IPS-18a (cell line): ENCODE measurements around the gene PGAP6.
"Not testable (repeated sequence)": the region's sequence is repeated elsewhere in the genome, so short reads cannot be mapped to it uniquely, and the experiment has no call there.

Experiments
- H3K27ac ChIP-seq: one replicate; pipeline ENCODE4 v1.5.1; 2013; ENCODE audit warnings: low read length
- H3K27me3 ChIP-seq: one replicate; pipeline ENCODE4 v1.6.1; 2013; ENCODE audit warnings: mild to moderate bottlenecking, low read length; ENCODE audit not compliant: control insufficient read depth, insufficient read depth
- H3K36me3 ChIP-seq: one replicate; pipeline ENCODE4 v1.6.1; 2013; ENCODE audit warnings: low read depth, low read length; ENCODE audit not compliant: control insufficient read depth
- H3K4me1 ChIP-seq: one replicate; pipeline ENCODE4 v1.6.1; 2013; ENCODE audit warnings: low read depth, low read length; ENCODE audit not compliant: control insufficient read depth
- H3K4me3 ChIP-seq: one replicate; pipeline ENCODE4 v1.5.1; 2013; ENCODE audit warnings: low read length
- H3K9ac ChIP-seq: one replicate; pipeline ENCODE4 v1.6.1; 2013; ENCODE audit warnings: mild to moderate bottlenecking, low read length, moderate library complexity
- H3K9me3 ChIP-seq: one replicate; pipeline ENCODE4 v1.6.1; 2013; ENCODE audit warnings: low read depth, low read length; ENCODE audit not compliant: control insufficient read depth

PGAP6 gene

DNA sequence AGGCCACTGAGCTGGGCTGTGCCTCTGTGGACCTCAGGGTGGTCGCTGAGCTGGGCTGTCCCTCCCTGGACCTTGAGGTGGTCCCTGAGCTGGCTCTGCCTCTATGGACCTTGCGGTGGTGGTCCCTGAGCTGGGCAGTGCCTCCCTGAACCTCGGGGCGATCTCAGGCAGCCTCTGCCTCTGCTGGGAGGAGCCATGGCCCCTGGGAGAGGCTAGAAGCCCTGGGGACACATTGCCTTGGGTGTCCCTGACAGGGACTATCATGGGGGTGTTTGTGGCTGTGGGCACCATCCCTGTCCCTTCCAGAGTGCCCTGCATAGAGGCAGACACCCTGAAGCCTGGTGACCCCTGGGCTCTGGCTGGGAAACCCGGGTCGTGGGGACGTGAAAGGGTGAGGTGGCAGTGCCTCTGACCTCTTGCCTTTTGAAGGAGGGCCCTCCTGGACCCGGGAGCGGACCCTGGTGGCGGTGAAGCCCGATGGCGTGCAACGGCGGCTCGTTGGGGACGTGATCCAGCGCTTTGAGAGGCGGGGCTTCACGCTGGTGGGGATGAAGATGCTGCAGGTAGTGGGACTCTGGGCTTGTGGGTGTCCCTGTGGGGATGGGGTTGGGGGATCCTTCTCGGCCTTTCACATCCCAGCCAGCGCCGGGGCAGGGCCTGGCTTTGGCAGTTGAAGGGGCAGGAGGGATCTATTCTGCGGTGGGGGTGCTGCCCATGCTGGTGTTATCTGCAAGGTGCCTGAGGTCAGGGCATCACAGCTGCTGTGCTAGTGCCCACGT is 17.0 kb upstream of the PGAP6 start:
- Histone ChIP-seq H3K27ac (no peak overlapping the region), H3K9me3 (no peaks in the 10 kb centered on the region), H3K27me3 (no peaks in the 10 kb centered on the region), H3K9ac (no peak overlapping the region), H3K4me3 (no peak overlapping the region), H3K4me1 (peaks cover 11% of the 10 kb centered on the region), H3K36me3 (peaks cover 15% of the 10 kb centered on the region)

DNA sequence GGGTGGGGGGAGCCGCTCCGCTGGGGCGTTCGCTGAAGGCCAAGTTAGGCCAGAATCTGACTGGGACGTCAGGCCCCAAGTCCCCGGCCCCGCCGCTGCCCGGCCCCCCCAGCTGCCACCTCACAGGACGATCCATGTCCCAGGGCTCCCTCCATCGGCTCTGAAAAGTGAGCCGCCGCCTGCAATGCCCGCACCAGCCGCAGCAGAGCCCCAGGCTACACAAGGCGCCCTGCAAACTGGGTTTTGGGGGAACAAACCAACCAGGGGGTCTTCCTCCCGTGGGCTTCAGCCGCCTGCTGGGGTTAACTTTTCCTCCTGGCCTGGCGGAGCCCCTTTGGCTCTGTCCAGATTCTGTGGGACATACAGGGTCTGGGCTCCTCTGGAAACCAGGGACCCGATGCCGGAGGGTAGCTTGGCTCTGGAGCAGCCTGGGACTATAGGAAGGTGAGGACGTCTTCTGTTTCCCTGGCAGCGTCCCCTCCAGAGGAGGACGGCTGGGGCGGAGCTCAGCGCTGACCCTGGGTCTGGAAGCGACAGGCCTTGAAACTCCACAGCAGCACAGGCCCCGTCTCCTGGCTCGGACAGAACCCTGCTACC is 16.1 kb upstream of the PGAP6 start:
- Histone ChIP-seq H3K9ac (no peak overlapping the region), H3K27ac (no peak overlapping the region), H3K4me3 (peak overlapping the region; percentile 52)

DNA sequence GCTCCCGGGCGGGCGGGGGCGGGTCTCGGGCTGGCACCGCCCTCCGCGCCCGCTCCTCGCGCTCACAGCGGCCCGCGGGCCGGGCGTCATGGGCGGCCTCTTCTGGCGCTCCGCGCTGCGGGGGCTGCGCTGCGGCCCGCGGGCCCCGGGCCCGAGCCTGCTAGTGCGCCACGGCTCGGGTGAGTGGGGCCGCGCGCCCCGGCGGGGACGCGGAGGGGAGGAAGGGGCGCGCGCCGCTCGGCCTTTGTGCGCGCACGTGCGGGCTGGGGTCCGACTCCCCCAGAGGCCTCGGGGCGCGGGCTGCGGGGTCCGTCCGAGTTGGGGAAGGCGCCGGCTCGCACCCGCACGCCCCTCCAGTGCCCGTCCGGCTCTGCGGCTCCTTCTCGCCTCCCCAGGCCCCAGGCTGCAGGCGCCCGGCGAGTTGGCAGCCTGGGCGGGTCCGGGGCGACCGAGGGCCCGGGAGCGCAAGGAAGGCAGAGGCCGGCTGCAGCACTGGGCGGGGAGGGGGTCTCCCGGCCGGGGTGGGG is 15.4 kb upstream of the PGAP6 start, which contains the start of gene NME4:
TSS of gene NME4 (plus strand) at position 65 of the 527 bp plus-strand sequence. CDS start at position 89, 24 bp downstream.
- Histone ChIP-seq H3K4me1 (peaks cover 11% of the 10 kb centered on the region), H3K9me3 (no peaks in the 10 kb centered on the region), H3K36me3 (peaks cover 15% of the 10 kb centered on the region), H3K9ac (peak within 1 kb of the TSS; percentile 61), H3K27ac (no peak within 1 kb of the TSS), H3K4me3 (peak within 1 kb of the TSS; percentile 53), H3K27me3 (no peaks in the 10 kb centered on the region)

More for the DNA sequence above, 16.1 kb upstream of the PGAP6 start:
- H3K36me3 ChIP-seq, result peaks cover 15% of the 10 kb centered on the region
- H3K27me3 ChIP-seq, result no peaks in the 10 kb centered on the region
- H3K4me1 ChIP-seq, result peaks cover 11% of the 10 kb centered on the region
- no peaks in the 10 kb centered on the region for H3K9me3 ChIP-seq

DNA sequence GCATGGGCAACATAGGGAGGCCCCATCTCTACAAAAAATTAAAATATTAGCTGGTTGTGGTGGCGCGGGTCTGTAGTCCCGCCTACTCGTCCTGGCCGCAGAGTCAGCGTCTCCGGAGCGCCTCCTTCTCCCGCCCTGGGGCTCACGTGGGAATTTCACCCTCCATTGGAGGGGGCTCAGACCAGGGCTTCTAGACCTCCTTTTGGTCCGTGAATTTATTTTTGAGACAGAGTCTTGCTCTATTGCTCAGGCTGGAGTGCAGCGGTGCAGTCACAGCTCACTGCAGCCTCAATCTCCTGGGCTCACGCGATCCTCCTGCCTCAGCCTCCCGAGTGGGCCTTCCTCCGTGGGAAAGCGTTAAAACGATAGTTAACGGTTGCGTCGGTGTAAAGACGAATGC is 14.8 kb upstream of the PGAP6 start:
- H3K36me3 ChIP-seq, result peaks cover 15% of the 10 kb centered on the region
- peaks cover 11% of the 10 kb centered on the region for H3K4me1 ChIP-seq
- H3K4me3 ChIP-seq, result peak overlapping the region; percentile 53
- H3K27me3 ChIP-seq, result no peaks in the 10 kb centered on the region
- H3K27ac ChIP-seq, result no peak overlapping the region
- H3K9ac ChIP-seq, result peak overlapping the region; percentile 50
- H3K9me3 ChIP-seq, result no peaks in the 10 kb centered on the region

DNA sequence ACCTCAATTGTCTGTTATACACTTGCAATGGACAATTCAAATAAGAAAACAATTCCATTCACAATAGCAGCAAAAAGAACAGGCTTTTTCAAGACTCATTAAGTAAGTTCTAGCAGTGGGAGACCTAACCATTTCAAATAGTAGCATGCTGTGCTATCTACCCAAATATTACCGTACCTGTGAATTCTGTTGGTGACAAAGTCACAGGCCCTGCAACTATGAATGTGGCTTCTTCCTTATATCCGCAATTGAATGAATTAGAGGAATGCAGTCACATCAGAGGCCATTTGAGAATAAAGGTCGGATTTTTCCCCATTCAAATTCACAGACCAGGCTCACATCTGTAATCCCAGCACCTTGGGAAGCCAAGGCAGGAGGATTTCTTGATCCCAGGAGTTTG is 14.4 kb upstream of the PGAP6 start:
- Histone ChIP-seq H3K4me1 (peaks cover 11% of the 10 kb centered on the region), H3K4me3 (peak overlapping the region; percentile 53), H3K27me3 (no peaks in the 10 kb centered on the region), H3K27ac (no peak overlapping the region), H3K36me3 (peaks cover 15% of the 10 kb centered on the region), H3K9ac (peak overlapping the region; percentile 50), H3K9me3 (no peaks in the 10 kb centered on the region)

DNA sequence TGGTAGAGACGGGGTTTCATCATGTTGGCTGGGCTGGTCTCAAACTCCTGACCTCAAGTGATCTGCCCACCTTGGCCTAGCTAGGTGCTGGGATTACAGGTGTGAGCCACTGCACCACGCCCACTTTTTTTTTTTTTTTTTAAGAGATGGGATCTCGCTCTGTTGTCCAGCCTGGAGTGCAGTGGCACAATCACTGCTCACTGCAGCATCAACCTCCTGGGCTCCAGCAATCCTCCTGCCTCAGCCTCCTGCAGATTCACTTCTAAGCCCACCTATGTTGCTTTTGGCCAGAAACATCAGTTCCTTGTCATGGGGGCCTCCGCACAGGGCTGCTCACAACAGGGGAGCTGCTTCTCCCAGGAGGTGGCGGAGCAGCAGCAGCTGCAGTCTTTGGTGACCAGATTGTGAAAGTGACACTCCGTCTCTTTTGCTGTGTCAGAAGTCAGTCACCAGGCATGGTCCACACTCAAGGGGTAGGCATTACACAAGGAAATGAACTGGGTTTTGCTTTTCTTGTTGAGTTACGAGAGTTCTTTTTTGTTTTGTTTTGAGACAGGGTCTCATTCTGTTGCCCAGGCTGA is 10.8 kb upstream of the PGAP6 start:
- H3K27me3 ChIP-seq, result no peaks in the 10 kb centered on the region
- H3K4me3 ChIP-seq, result no peak overlapping the region
- no peak overlapping the region for H3K9ac ChIP-seq
- H3K36me3 ChIP-seq, result no peaks in the 10 kb centered on the region
- peaks cover 11% of the 10 kb centered on the region for H3K4me1 ChIP-seq
- H3K9me3 ChIP-seq, result no peaks in the 10 kb centered on the region
- H3K27ac ChIP-seq, result no peak overlapping the region

DNA sequence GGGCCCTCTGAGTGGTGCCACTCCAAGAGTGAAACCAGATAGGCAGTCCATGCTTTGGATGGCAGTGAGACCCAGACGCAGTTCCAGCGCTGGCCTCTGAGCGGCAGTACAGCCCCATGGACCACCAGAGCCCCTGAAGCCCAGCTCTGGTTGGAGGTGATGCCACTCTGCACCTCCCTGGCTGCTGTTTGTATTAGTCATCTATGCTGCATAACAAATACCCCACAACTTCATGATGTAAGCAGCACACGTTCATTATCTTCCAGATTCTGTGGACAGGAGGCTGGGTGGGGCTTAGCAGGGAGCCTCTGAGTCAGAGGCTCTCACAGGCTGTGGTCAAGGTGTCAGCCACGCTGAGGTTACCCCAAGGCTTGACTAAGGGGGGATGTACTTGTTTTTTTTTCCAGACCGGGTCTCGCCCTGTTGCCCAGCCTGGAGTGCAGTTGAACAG is 10.1 kb upstream of the PGAP6 start:
- Histone ChIP-seq H3K36me3 (no peaks in the 10 kb centered on the region), H3K9me3 (no peaks in the 10 kb centered on the region), H3K4me3 (no peak overlapping the region), H3K27ac (no peak overlapping the region), H3K4me1 (peaks cover 11% of the 10 kb centered on the region), H3K9ac (no peak overlapping the region), H3K27me3 (no peaks in the 10 kb centered on the region)

DNA sequence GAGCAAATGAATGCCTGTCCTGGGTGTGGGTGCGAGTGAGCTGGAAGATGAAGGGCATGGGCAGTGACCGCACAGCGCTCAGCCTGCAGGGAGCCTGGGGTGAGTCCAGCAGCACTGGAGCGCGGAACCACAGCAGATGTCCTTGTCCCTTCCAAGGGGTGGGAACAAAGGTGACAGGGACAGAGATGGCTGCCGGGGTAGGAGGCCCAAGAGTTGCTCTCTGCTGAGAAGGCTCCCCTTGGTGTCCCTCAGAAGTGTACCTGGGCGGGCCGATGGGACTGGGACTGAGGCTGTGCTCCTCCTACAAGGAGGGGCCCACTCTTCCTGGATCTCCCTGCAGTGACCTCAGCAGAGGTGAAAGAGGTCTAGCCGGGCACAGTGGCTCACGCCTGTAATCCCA is 7.6 kb upstream of the PGAP6 start:
- H3K9ac ChIP-seq, result no peak overlapping the region
- H3K27ac ChIP-seq, result no peak overlapping the region
- H3K27me3 ChIP-seq, result no peaks in the 10 kb centered on the region
- H3K4me1 ChIP-seq, result peaks cover 5% of the 10 kb centered on the region
- H3K4me3 ChIP-seq, result no peak overlapping the region
- H3K9me3 ChIP-seq, result no peaks in the 10 kb centered on the region
- no peaks in the 10 kb centered on the region for H3K36me3 ChIP-seq

GRCh38 chr16:387761-388666 is 6.2 kb upstream of the PGAP6 start:
- not testable (repeated sequence) for H3K9me3 ChIP-seq, H3K9ac ChIP-seq, H3K36me3 ChIP-seq, H3K4me3 ChIP-seq, H3K27me3 ChIP-seq, H3K27ac ChIP-seq
- H3K4me1 ChIP-seq, result peaks cover 15% of the 10 kb centered on the region

GRCh38 chr16:386641-387156 is 4.9 kb upstream of the PGAP6 start:
- no peak overlapping the region for H3K27ac ChIP-seq
- H3K9ac ChIP-seq, result no peak overlapping the region
- no peaks in the 10 kb centered on the region for H3K9me3 ChIP-seq
- no peaks in the 10 kb centered on the region for H3K27me3 ChIP-seq
- H3K36me3 ChIP-seq, result no peaks in the 10 kb centered on the region
- no peak overlapping the region for H3K4me3 ChIP-seq
- H3K4me1 ChIP-seq, result peaks cover 17% of the 10 kb centered on the region
